ENCODE measurements around the gene GSTO2.
A peak's percentile ranks its signal among the peaks of the same experiment; 100 is the strongest.

GSTO2 gene

GRCh38 chr10:104264783-104265182 lies 4.2 kb upstream of the GSTO2 start:
- H3K4me3 ChIP-seq (ENCODE audit: extremely low read depth, insufficient read depth, low read length, poor library complexity, severe bottlenecking), result no peak overlapping the region
- no peak overlapping the region for H3K27ac ChIP-seq (ENCODE audit: low read depth, low read length, severe bottlenecking)
- 100% methylated on average over 1 of the region's 5 CpGs; no CpG with 5 or more reads in 1 of the 2 experiments for WGBS, 2 experiments (ENCODE audit: insufficient coverage in 2 of 2)
- peaks cover 26% of the 10 kb centered on the region for H3K4me1 ChIP-seq (ENCODE audit: control insufficient read depth, insufficient read depth, low read length, poor library complexity, severe bottlenecking)
- peaks cover 83% of the 10 kb centered on the region for H3K36me3 ChIP-seq (ENCODE audit: control insufficient read depth, insufficient read depth, low read length)
- H3K9me3 ChIP-seq (ENCODE audit: control insufficient read depth, low read length), result no peaks in the 10 kb centered on the region

GRCh38 chr10:104267721-104268404 lies 1.1 kb upstream of the GSTO2 start:
- Histone ChIP-seq H3K36me3 (ENCODE audit: control insufficient read depth, insufficient read depth, low read length) (peaks cover 63% of the 10 kb centered on the region), H3K4me1 (ENCODE audit: control insufficient read depth, insufficient read depth, low read length, poor library complexity, severe bottlenecking) (no peaks in the 10 kb centered on the region), H3K9me3 (ENCODE audit: control insufficient read depth, low read length) (no peaks in the 10 kb centered on the region), H3K27ac (ENCODE audit: low read depth, low read length, severe bottlenecking) (no peak overlapping the region), H3K4me3 (ENCODE audit: extremely low read depth, insufficient read depth, low read length, poor library complexity, severe bottlenecking) (peak overlapping the region; percentile 55)
- WGBS, 2 experiments (ENCODE audit: insufficient coverage in 2 of 2), result 93 to 96% methylated on average over 5 to 9 of the region's 14 CpGs

GRCh38 chr10:104268405-104268712 lies 625 bp upstream of the GSTO2 start:
- Histone ChIP-seq H3K27ac (ENCODE audit: low read depth, low read length, severe bottlenecking) (peak overlapping the region; percentile 67), H3K4me1 (ENCODE audit: control insufficient read depth, insufficient read depth, low read length, poor library complexity, severe bottlenecking) (no peaks in the 10 kb centered on the region), H3K9me3 (ENCODE audit: control insufficient read depth, low read length) (no peaks in the 10 kb centered on the region), H3K4me3 (ENCODE audit: extremely low read depth, insufficient read depth, low read length, poor library complexity, severe bottlenecking) (peak overlapping the region; percentile 55), H3K36me3 (ENCODE audit: control insufficient read depth, insufficient read depth, low read length) (peaks cover 58% of the 10 kb centered on the region)
- whole genome bisulfite sequencing, 2 experiments (ENCODE audit: insufficient coverage in 2 of 2), result 47 to 63% methylated on average over 10 of the region's 10 CpGs

- peaks cover 16% of the 10 kb centered on the region for H3K36me3 ChIP-seq (ENCODE audit: control insufficient read depth, insufficient read depth, low read length)
- no peak overlapping the region for H3K27ac ChIP-seq (ENCODE audit: low read depth, low read length, severe bottlenecking)
- H3K4me1 ChIP-seq (ENCODE audit: control insufficient read depth, insufficient read depth, low read length, poor library complexity, severe bottlenecking), result no peaks in the 10 kb centered on the region
- H3K9me3 ChIP-seq (ENCODE audit: control insufficient read depth, low read length), result no peaks in the 10 kb centered on the region
- H3K4me3 ChIP-seq (ENCODE audit: extremely low read depth, insufficient read depth, low read length, poor library complexity, severe bottlenecking), result no peak overlapping the region
- WGBS, 2 experiments (ENCODE audit: insufficient coverage in 2 of 2), result 100% methylated on average over 1 of the region's 1 CpG; no CpG with 5 or more reads in 1 of the 2 experiments
Measured at GRCh38 chr10:104273286-104273685, 4.3 kb downstream of the GSTO2 start.

GRCh38 chr10:104273899-104274575 lies 5.1 kb downstream of the GSTO2 start:
- Histone ChIP-seq H3K4me3 (ENCODE audit: extremely low read depth, insufficient read depth, low read length, poor library complexity, severe bottlenecking) (no peak overlapping the region), H3K36me3 (ENCODE audit: control insufficient read depth, insufficient read depth, low read length) (peaks cover 9% of the 10 kb centered on the region), H3K27ac (ENCODE audit: low read depth, low read length, severe bottlenecking) (no peak overlapping the region), H3K4me1 (ENCODE audit: control insufficient read depth, insufficient read depth, low read length, poor library complexity, severe bottlenecking) (no peaks in the 10 kb centered on the region), H3K9me3 (ENCODE audit: control insufficient read depth, low read length) (no peaks in the 10 kb centered on the region)
- 84 to 97% methylated on average over 3 of the region's 4 CpGs for WGBS, 2 experiments (ENCODE audit: insufficient coverage in 2 of 2)

- no peaks in the 10 kb centered on the region for H3K36me3 ChIP-seq (ENCODE audit: control insufficient read depth, insufficient read depth, low read length)
- no peak overlapping the region for H3K27ac ChIP-seq (ENCODE audit: low read depth, low read length, severe bottlenecking)
- WGBS, 2 experiments (ENCODE audit: insufficient coverage in 2 of 2), result 43 to 48% methylated on average over 37 to 38 of the region's 42 CpGs
- no peak overlapping the region for H3K4me3 ChIP-seq (ENCODE audit: extremely low read depth, insufficient read depth, low read length, poor library complexity, severe bottlenecking)
- H3K4me1 ChIP-seq (ENCODE audit: control insufficient read depth, insufficient read depth, low read length, poor library complexity, severe bottlenecking), result no peaks in the 10 kb centered on the region
- H3K9me3 ChIP-seq (ENCODE audit: control insufficient read depth, low read length), result no peaks in the 10 kb centered on the region
Measured at GRCh38 chr10:104274762-104275721, 6.1 kb downstream of the GSTO2 start.

- no peak overlapping the region for H3K27ac ChIP-seq (ENCODE audit: low read depth, low read length, severe bottlenecking)
- WGBS, 2 experiments (ENCODE audit: insufficient coverage in 2 of 2), result 100% methylated on average over 1 of the region's 1 CpG
- no peaks in the 10 kb centered on the region for H3K4me1 ChIP-seq (ENCODE audit: control insufficient read depth, insufficient read depth, low read length, poor library complexity, severe bottlenecking)
- H3K4me3 ChIP-seq (ENCODE audit: extremely low read depth, insufficient read depth, low read length, poor library complexity, severe bottlenecking), result no peak overlapping the region
- H3K9me3 ChIP-seq (ENCODE audit: control insufficient read depth, low read length), result no peaks in the 10 kb centered on the region
- no peaks in the 10 kb centered on the region for H3K36me3 ChIP-seq (ENCODE audit: control insufficient read depth, insufficient read depth, low read length)
Measured at GRCh38 chr10:104276192-104276591, 7.2 kb downstream of the GSTO2 start.

GRCh38 chr10:104277785-104278184 lies 8.8 kb downstream of the GSTO2 start:
- Histone ChIP-seq H3K4me3 (ENCODE audit: extremely low read depth, insufficient read depth, low read length, poor library complexity, severe bottlenecking) (no peak overlapping the region), H3K9me3 (ENCODE audit: control insufficient read depth, low read length) (no peaks in the 10 kb centered on the region), H3K27ac (ENCODE audit: low read depth, low read length, severe bottlenecking) (no peak overlapping the region), H3K4me1 (ENCODE audit: control insufficient read depth, insufficient read depth, low read length, poor library complexity, severe bottlenecking) (no peaks in the 10 kb centered on the region), H3K36me3 (ENCODE audit: control insufficient read depth, insufficient read depth, low read length) (no peaks in the 10 kb centered on the region)
- no CpG with 5 or more reads among the region's 2 CpGs for WGBS, 2 experiments (ENCODE audit: insufficient coverage in 2 of 2)

GRCh38 chr10:104279550-104280259 lies 10.7 kb downstream of the GSTO2 start:
- Histone ChIP-seq H3K27ac (ENCODE audit: low read depth, low read length, severe bottlenecking) (no peak overlapping the region), H3K9me3 (ENCODE audit: control insufficient read depth, low read length) (no peaks in the 10 kb centered on the region), H3K36me3 (ENCODE audit: control insufficient read depth, insufficient read depth, low read length) (no peaks in the 10 kb centered on the region), H3K4me3 (ENCODE audit: extremely low read depth, insufficient read depth, low read length, poor library complexity, severe bottlenecking) (no peak overlapping the region), H3K4me1 (ENCODE audit: control insufficient read depth, insufficient read depth, low read length, poor library complexity, severe bottlenecking) (no peaks in the 10 kb centered on the region)
- WGBS, 2 experiments (ENCODE audit: insufficient coverage in 2 of 2), result 83% methylated on average over 1 of the region's 3 CpGs; no CpG with 5 or more reads in 1 of the 2 experiments

- no peaks in the 10 kb centered on the region for H3K9me3 ChIP-seq (ENCODE audit: control insufficient read depth, low read length)
- H3K27ac ChIP-seq (ENCODE audit: low read depth, low read length, severe bottlenecking), result no peak overlapping the region
- no peak overlapping the region for H3K4me3 ChIP-seq (ENCODE audit: extremely low read depth, insufficient read depth, low read length, poor library complexity, severe bottlenecking)
- no peaks in the 10 kb centered on the region for H3K36me3 ChIP-seq (ENCODE audit: control insufficient read depth, insufficient read depth, low read length)
- 78 to 83% methylated on average over 2 to 3 of the region's 3 CpGs for WGBS, 2 experiments (ENCODE audit: insufficient coverage in 2 of 2)
- H3K4me1 ChIP-seq (ENCODE audit: control insufficient read depth, insufficient read depth, low read length, poor library complexity, severe bottlenecking), result no peaks in the 10 kb centered on the region
Measured at GRCh38 chr10:104281694-104282093, 12.7 kb downstream of the GSTO2 start.

Data from mesodermal cell (in vitro differentiated cells).